AG04450 (cell line): ENCODE results near the gene GULP1. TPM values are rescaled to one million over a fixed set of nuclear protein-coding genes. Genes with fewer than 3 reads are reported as not detected.
"Not testable (repeated sequence)": the region's sequence is repeated elsewhere in the genome, so short reads cannot be mapped to it uniquely, and the experiment has no call there.

Experiments used
- CTCF ChIA-PET: fragments of 300-600, 350-600 bp; formaldehyde crosslinking; extraction: SDS; loops from one replicate; lab custom pipeline; 2022; ENCODE audit warnings: antibody characterized with exemption, inconsistent platforms; lab: Charles Lee
- POLR2A ChIA-PET: fragments of 350-600 bp; formaldehyde crosslinking; extraction: SDS; loops from one replicate; lab custom pipeline; 2021; ENCODE audit warnings: antibody characterized with exemption, inconsistent platforms; lab: Yijun Ruan, JAX
- DNase-seq: peaks from one replicate; pipeline ENCODE4 v3.0.0-alpha.2; 2011; ENCODE audit warnings: low read depth, low spot score
- H3K27ac ChIP-seq: one replicate; pipeline ENCODE4 v1.5.1; 2012; ENCODE audit warnings: low read depth, low read length, control low read depth
- H3K27me3 ChIP-seq: one replicate; pipeline ENCODE4 v1.6.0; 2012; ENCODE audit warnings: low read length; ENCODE audit not compliant: control insufficient read depth, insufficient read depth
- H3K4me3 ChIP-seq: 2 replicates; pipeline ENCODE4 v1.5.1; 2011; ENCODE audit warnings: mild to moderate bottlenecking, low read depth, low read length, control low read depth
- H3K9me3 ChIP-seq: 2 replicates; pipeline ENCODE4 v1.5.1; 2012; ENCODE audit warnings: low read length; ENCODE audit not compliant: control insufficient read depth, insufficient read depth
- CTCF ChIP-seq: IDR thresholded peaks from 2 replicates; pipeline ENCODE4 v1.5.1; 2011; ENCODE audit warnings: low read depth, low read length, control low read depth, inconsistent platforms
- polyA plus RNA-seq: library from polyadenylated mRNA; depleted of rRNA; stranded (reverse); fragments of >200 nt; gene quantifications from 2 replicates; pipeline ENCODE4 v1.2.3, GENCODE V29; 2011

Gene GULP1
- polyA plus RNA-seq, 1 experiment, result 44.7 TPM

- H3K27me3 ChIP-seq, result no peaks in the 10 kb centered on the region
- POLR2A ChIA-PET, result no interaction called here
- no peak overlapping the region for H3K4me3 ChIP-seq
- TF ChIP-seq CTCF, result no peak
- H3K27ac ChIP-seq, result no peak overlapping the region
- no peaks in the 10 kb centered on the region for H3K9me3 ChIP-seq
- CTCF ChIA-PET, result interaction anchor here (0.9 to 1.4 kb wide), 3 partner anchors 12 to 14 kb away, joined by 3 to 4 read pairs (median 4); partner anchors contain the start of gene GULP1
- no peak for DNase-seq
These were observed 13.1 kb upstream of the GULP1 start for GRCh38 chr2:188278388-188279092.

GRCh38 chr2:188279093-188279445, 12.6 kb upstream of the GULP1 start:
- ChIA-PET POLR2A (no interaction called here), CTCF (interaction anchor here (0.5 to 1.4 kb wide), 3 partner anchors 12 to 378 kb away, joined by 4 to 5 read pairs (median 4); partner anchors contain the start of gene GULP1)

GRCh38 chr2:188280811-188281222, 10.9 kb upstream of the GULP1 start:
- no peak overlapping the region for H3K4me3 ChIP-seq
- no peaks in the 10 kb centered on the region for H3K27me3 ChIP-seq
- ChIA-PET CTCF (interaction anchor here (0.6 to 1.5 kb wide), 4 partner anchors 10 to 706 kb away, joined by 3 to 8 read pairs (median 4); partner anchors contain the start of gene GULP1), POLR2A (interaction anchor here (1.1 kb wide), 1 partner anchor 10 kb away, joined by 3 read pairs; the partner anchor contains the start of gene GULP1)
- no peak overlapping the region for H3K27ac ChIP-seq
- H3K9me3 ChIP-seq, result no peaks in the 10 kb centered on the region
- TF ChIP-seq CTCF, result no peak
- no peak for DNase-seq

More at GRCh38 chr2:188279093-188279445, 12.6 kb upstream of the GULP1 start:
- no peak for TF ChIP-seq CTCF
- H3K27ac ChIP-seq, result no peak overlapping the region
- H3K9me3 ChIP-seq, result no peaks in the 10 kb centered on the region
- H3K4me3 ChIP-seq, result no peak overlapping the region
- DNase-seq, result no peak
- no peaks in the 10 kb centered on the region for H3K27me3 ChIP-seq

- Histone ChIP-seq H3K27me3 (no peaks in the 10 kb centered on the region), H3K9me3 (peaks cover 3% of the 10 kb centered on the region; the same call in 1 of the 2 replicates), H3K4me3 (no peak overlapping the region), H3K27ac (no peak overlapping the region)
- no peak for DNase-seq
- no peak for TF ChIP-seq CTCF
- CTCF ChIA-PET, result interaction anchor here (0.6 kb wide), 1 partner anchor 127 kb away, joined by 3 read pairs; no protein-coding TSS in a partner anchor
- POLR2A ChIA-PET, result no interaction called here
These were observed 8.8 kb upstream of the GULP1 start for GRCh38 chr2:188282907-188283306.

- POLR2A ChIA-PET, DNase-seq, H3K27me3 ChIP-seq, H3K9me3 ChIP-seq, H3K27ac ChIP-seq, H3K4me3 ChIP-seq: not testable (repeated sequence)
- CTCF ChIA-PET, result interaction anchor here (0.6 kb wide), 1 partner anchor 740 kb away, joined by 3 read pairs; no protein-coding TSS in a partner anchor
These were observed 7.4 kb upstream of the GULP1 start for GRCh38 chr2:188284251-188284650.
